GM18508 (cell line): ENCODE results near the gene SPTBN4.
"Not testable (repeated sequence)": the region's sequence is repeated elsewhere in the genome, so short reads cannot be mapped to it uniquely, and the experiment has no call there.

Experiments used
- ATAC-seq: cut with Tn5 transposase; IDR thresholded peaks from one replicate; pipeline ENCODE4 v1.9.1; 2021; ENCODE audit warnings: moderate number of reproducible peaks; ENCODE audit not compliant: insufficient read depth, unreplicated experiment

The SPTBN4 gene

DNA sequence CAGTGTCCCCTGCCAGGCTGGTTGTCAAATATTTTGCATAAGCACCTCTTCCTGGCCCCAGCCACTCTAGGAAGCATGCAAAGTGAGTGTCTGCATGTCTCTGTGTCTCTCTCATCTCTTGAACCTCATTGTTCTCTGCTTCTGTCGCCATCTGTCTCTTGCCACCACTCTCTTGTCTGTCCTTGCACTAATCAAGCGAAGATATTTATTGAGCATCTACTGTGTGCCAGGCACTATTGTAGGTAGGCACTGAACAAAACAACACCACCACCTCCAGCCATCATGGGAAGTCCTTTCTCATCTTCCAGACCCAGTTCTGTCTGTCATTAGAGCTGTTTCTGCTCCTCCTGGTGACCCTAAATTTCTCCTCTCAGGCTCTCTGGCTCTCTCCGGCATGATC is 57.9 kb downstream of the SPTBN4 start:
- no peak for ATAC-seq

- no peak for ATAC-seq
Observed at GRCh38 chr19:40525234-40526051, 58.6 kb downstream of the SPTBN4 start.

DNA sequence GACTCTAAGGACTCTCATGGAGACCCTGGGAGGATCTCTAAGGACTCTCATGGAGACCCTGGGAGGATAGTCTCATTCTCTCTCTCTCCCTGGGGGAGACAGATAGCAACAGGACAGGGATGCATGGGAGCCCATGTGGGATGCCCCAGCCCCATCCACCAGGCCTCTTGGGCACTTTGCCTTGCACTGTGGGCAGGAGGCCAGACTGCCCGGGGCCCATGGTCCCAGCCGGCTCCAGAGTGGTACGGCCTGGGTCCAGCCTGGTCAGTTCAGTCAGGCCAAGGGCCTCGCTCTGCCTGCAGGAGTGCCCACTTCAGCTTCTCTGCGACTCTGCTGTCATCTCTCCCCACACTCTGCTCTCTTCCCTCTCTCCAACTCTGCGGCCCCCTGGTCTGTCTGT is 61.3 kb downstream of the SPTBN4 start:
- no peak for ATAC-seq

- ATAC-seq, result no peak
Observed at GRCh38 chr19:40528533-40529092, 61.8 kb downstream of the SPTBN4 start.

DNA sequence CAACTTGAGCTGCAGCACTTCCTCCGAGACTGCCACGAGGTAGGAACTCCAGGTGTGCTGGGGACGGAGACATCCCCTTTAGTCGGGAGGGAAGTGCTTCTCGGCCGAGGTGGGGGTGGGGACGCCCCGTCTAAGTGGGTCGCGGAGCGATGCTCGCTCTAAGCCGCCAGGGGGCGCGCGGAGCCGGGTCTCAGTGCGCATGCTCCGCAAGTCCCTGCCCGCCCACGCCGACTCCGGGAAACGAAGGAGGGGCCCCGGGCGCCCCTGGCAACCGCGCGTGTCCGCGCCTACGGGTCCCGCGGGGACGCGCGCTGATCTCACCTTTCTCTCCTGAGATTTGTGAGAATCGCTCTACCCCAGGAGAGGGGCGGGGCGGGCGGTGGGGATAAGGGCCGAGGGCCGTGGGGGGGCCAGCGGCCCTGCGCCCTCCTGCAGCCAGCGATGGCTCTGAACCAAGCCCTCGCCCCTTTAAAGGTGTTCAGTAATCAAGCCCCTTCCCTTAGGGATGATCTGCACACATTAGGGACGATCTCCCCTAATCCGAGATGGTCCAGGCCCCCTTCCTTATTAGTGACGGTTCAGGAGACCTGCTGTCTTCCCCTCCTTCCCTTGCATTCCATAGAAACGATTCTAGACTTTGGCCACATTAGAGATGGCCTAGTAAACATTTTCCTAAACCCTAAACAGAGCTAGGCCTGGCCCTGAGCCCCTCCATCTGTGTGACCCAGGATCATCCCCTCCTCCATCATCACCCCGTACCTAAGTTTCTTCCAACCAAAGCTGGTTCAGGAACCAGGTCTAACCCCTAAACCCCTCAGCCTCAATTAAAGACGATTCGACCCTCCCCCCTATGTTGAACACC is 62.5 kb downstream of the SPTBN4 start:
- ATAC-seq, result no peak

GRCh38 chr19:40530091-40530901 is 63.5 kb downstream of the SPTBN4 start:
- ATAC-seq, result no peak

DNA sequence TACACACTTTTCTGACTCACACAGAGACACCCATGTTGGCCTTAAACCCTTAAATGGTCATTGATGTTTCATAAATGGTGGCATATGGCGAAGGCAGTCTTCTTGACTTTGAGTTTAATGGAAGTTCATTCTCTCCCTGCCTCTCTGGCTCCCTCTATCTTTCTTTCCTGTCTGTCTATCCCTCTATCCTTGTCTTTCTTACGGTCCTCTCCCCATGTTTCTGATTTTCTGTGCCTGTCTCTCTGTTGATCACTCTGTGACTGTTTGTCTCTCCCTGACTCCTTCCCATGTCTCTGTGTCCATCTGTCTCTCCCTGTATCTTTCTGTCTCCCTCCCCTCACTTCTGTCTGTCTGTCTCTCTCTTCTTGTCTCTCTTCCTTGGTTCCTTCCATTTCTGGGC is 66.7 kb downstream of the SPTBN4 start:
- no peak for ATAC-seq

GRCh38 chr19:40534148-40534547 is 67.3 kb downstream of the SPTBN4 start:
- ATAC-seq, result no peak

GRCh38 chr19:40539070-40539469 is 72.3 kb downstream of the SPTBN4 start:
- no peak for ATAC-seq

- no peak for ATAC-seq
Observed at GRCh38 chr19:40542202-40542859, 75.5 kb downstream of the SPTBN4 start.

- ATAC-seq, result no peak
Observed at GRCh38 chr19:40543029-40543597, 76.3 kb downstream of the SPTBN4 start.

- not testable (repeated sequence) for ATAC-seq
Observed at GRCh38 chr19:40546153-40546841, 79.5 kb downstream of the SPTBN4 start.

DNA sequence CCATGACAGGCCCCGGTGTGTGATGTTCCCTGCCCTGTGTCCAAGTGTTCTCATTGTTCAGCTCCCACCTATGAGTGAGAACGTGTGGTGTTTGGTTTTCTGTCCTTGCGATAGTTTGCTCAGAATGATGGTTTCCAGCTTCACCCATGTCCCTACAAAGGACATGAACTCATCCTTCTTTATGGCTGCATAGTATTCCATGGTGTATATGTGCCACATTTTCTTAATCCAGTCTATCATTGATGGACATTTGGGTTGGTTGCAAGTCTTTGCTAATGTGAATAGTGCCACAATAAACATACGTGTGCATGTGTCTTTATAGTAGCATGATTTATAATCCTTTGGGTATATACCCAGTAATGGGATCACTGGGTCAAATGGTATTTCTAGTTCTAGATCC is 80.4 kb downstream of the SPTBN4 start:
- not testable (repeated sequence) for ATAC-seq

GRCh38 chr19:40547836-40548235 is 81.0 kb downstream of the SPTBN4 start:
- no peak for ATAC-seq

- no peak for ATAC-seq
Observed at GRCh38 chr19:40549007-40549708, 82.4 kb downstream of the SPTBN4 start.

DNA sequence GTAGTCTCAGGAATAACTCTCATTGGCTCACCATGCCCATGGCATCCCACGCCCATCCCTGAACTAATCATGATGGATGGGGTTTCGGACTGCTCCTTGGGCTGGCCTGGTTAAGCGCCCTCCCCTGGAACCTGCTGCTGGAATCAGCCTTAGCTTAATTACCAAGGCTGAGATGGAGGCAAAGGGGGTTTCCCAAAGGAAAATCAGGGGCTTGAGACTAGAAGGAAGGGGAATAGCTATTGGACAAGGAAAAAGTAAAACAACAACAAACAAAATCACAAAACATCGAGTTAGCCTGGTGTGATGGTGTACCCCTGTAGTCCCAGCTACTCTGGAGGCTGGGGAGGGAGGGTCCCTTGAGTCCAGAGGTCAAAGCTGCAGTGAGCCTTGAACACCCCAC is 84.2 kb downstream of the SPTBN4 start:
- no peak for ATAC-seq

DNA sequence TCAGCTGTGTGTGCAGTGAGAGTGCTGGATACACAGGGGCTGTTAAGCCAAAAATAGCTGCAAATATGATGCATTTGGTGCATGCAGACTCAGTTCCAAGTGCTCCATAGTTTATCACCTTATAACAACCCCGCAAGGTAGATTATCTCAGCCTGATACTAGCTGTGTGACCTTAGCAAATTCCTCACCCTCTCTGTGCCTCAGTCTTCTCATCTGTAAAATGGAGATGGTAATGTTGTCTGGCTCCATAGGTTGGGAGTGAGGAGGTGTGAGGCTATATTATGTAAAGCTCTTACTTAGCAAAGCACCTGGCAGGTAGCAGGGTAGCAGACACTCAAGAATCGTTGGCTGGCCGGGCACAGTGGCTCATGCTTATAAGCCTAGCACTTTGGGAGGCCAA is 86.0 kb downstream of the SPTBN4 start:
- no peak for ATAC-seq
